ENCODE measurements around the gene EDAR.
A peak's percentile ranks its signal among the peaks of the same experiment; 100 is the strongest.

The EDAR gene

DNA sequence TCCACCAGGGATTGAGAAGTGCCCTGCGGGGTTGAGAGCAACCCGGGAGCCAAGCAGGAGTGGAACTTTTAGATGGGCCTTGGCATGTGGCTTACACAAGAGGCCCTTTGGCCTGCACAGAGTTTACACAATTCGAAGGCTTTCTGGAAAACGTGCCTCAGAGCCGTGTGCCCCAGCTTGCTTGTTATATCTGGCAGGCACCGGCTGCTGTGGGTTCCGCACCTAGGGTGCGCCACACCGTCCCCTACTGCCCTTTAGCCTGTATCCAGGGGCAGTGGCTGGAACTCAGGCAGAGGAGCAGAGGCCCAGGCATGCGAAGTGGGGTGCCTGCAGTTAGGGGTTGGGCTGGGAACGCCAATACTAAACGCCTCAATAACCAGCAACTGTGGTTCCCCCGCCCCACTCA lies 32.9 kb upstream of the EDAR start:
- Mint-ChIP-seq H3K4me1 (peaks cover 48% of the 10 kb centered on the region), H3K27me3 (ENCODE audit: low read depth, poor library complexity) (peaks cover 5% of the 10 kb centered on the region), H3K9me3 (no peaks in the 10 kb centered on the region), H3K27ac (peak overlapping the region; percentile 48), H3K4me3 (no peak overlapping the region), H3K36me3 (ENCODE audit: low read depth) (no peaks in the 10 kb centered on the region)
- no peak for DNase-seq
- TF ChIP-seq, protein P1, sequence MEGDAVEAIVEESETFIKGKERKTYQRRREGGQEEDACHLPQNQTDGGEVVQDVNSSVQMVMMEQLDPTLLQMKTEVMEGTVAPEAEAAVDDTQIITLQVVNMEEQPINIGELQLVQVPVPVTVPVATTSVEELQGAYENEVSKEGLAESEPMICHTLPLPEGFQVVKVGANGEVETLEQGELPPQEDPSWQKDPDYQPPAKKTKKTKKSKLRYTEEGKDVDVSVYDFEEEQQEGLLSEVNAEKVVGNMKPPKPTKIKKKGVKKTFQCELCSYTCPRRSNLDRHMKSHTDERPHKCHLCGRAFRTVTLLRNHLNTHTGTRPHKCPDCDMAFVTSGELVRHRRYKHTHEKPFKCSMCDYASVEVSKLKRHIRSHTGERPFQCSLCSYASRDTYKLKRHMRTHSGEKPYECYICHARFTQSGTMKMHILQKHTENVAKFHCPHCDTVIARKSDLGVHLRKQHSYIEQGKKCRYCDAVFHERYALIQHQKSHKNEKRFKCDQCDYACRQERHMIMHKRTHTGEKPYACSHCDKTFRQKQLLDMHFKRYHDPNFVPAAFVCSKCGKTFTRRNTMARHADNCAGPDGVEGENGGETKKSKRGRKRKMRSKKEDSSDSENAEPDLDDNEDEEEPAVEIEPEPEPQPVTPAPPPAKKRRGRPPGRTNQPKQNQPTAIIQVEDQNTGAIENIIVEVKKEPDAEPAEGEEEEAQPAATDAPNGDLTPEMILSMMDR (IDR thresholded peaks at IDR 0.05), result no peak

DNA sequence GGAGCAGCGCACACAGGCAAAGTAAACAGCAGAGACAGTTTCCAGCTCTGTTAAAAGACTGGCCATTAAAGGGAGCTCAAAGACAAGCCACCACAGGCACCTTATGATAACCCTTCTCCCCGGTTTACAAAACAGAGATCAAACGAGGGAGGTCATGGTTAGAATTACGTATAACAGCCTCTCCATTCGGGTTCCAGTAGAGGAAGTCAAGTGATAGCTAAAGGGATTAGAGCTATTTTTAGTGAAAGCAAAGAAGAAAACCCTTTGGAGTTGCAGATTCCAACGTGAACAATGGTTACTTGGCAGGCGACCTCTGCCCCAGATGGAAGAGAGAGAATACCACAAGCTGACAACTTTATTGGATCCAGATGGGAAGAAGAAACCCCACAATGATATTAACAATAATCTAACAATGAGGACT lies 31.2 kb upstream of the EDAR start:
- H3K4me1 Mint-ChIP-seq, result peaks cover 51% of the 10 kb centered on the region

DNA sequence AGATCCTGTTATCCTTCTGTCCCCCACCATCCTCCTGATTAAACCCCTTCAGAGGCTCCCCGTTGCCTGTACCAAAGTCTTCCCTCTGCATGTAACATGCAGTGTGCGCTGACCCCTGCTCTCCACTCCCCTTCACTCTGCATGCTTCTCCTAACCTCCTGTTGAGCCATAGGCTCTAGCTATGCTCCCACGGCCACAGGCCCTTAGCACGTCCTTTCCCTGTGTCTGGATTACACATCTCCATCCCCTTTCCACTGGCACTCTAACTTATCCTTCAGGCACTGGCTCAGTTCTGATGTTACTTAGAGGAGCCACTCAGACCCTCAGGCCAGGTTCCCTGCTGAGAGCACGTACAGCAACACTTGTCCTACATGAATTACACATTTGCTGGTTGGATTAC lies 29.4 kb upstream of the EDAR start:
- H3K4me1 Mint-ChIP-seq, result peaks cover 51% of the 10 kb centered on the region

More for the DNA sequence above, 31.2 kb upstream of the EDAR start:
- H3K9me3 Mint-ChIP-seq, result no peaks in the 10 kb centered on the region
- H3K27me3 Mint-ChIP-seq (ENCODE audit: low read depth, poor library complexity), result peaks cover 5% of the 10 kb centered on the region
- no peak for DNase-seq
- H3K36me3 Mint-ChIP-seq (ENCODE audit: low read depth), result no peaks in the 10 kb centered on the region
- H3K4me3 Mint-ChIP-seq, result peak overlapping the region; percentile 35
- H3K27ac Mint-ChIP-seq, result peak overlapping the region; percentile 92
- TF ChIP-seq, protein P1 (IDR thresholded peaks at IDR 0.05), result no peak

DNA sequence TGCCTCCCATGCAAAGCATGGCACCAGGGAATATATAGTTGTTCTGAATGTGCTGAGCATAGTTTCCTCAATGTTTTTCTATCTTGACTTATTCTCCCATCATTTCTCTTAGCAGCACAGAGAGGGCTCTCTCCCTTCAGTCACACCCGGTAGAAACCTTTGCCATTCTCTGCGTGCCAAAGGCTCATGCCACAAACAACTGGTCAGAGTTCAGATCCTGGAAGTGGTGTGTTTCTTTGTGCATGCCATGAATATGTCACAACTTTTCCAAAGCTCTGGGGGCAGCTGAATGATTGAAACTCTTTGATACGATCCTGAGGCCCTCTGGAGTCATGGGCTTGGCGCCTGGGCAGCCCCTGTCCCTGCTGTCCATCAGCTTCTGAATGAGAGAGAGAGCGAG lies 28.0 kb upstream of the EDAR start:
- Mint-ChIP-seq H3K27me3 (ENCODE audit: low read depth, poor library complexity) (peaks cover 2% of the 10 kb centered on the region), H3K4me3 (no peak overlapping the region), H3K27ac (no peak overlapping the region), H3K36me3 (ENCODE audit: low read depth) (no peaks in the 10 kb centered on the region), H3K9me3 (no peaks in the 10 kb centered on the region), H3K4me1 (peaks cover 58% of the 10 kb centered on the region)
- TF ChIP-seq, protein P1 (IDR thresholded peaks at IDR 0.05), result no peak
- no peak for DNase-seq

More for the DNA sequence above, 29.4 kb upstream of the EDAR start:
- TF ChIP-seq, protein P1 (IDR thresholded peaks at IDR 0.05), result no peak
- peak overlapping the region; percentile 70 for H3K27ac Mint-ChIP-seq
- H3K36me3 Mint-ChIP-seq (ENCODE audit: low read depth), result no peaks in the 10 kb centered on the region
- no peak overlapping the region for H3K4me3 Mint-ChIP-seq
- DNase-seq, result no peak
- no peaks in the 10 kb centered on the region for H3K9me3 Mint-ChIP-seq
- peaks cover 3% of the 10 kb centered on the region for H3K27me3 Mint-ChIP-seq (ENCODE audit: low read depth, poor library complexity)

DNA sequence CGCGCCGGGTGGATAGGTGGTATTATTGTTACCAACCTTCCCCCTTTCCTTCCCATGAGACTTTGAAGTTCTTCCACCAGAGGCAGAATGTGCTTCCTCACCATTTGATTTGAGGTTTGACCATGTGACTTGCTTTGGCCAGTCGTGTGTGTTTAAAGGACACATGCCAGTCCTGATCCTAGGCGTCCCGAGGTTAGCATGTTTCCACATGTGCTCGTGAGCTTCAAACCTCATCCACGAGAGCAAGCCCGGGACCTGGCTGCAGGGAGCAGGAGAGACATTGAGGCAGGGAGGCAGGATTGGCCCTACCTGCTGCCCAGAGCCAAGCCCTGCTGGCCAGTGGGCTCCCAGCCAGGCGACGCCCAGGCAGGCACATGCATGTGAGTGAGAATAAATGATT lies 27.4 kb upstream of the EDAR start:
- Mint-ChIP-seq H3K4me1 (peaks cover 55% of the 10 kb centered on the region), H3K36me3 (ENCODE audit: low read depth) (no peaks in the 10 kb centered on the region), H3K27me3 (ENCODE audit: low read depth, poor library complexity) (no peaks in the 10 kb centered on the region), H3K4me3 (no peak overlapping the region), H3K27ac (no peak overlapping the region), H3K9me3 (no peaks in the 10 kb centered on the region)
- DNase-seq, result no peak
- TF ChIP-seq, protein P1 (IDR thresholded peaks at IDR 0.05), result no peak

DNA sequence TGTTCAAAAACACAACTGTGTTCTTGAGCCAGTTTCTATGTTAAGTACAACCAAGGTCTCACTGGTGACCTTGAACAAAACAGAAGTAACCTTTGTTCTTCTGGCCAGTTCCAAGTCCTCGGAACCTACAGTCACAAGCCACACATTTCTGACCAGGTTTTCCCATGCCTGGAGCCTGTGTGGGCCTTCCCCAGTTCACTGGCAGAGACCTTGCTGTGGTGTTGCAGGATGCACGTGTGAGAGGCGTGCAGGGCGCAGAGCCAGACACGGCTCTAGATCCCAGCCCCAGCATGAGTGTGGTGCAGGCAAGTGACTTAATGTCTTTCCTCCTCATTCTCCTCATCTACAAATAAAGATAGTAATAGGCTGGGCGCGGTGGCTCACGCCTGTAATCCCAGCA lies 25.5 kb upstream of the EDAR start:
- no peak for DNase-seq
- no peaks in the 10 kb centered on the region for H3K36me3 Mint-ChIP-seq (ENCODE audit: low read depth)
- no peak overlapping the region for H3K4me3 Mint-ChIP-seq

More for the DNA sequence above, 25.5 kb upstream of the EDAR start:
- Mint-ChIP-seq H3K27me3 (ENCODE audit: low read depth, poor library complexity) (peaks cover 2% of the 10 kb centered on the region), H3K9me3 (no peaks in the 10 kb centered on the region), H3K4me1 (peaks cover 47% of the 10 kb centered on the region), H3K27ac (no peak overlapping the region)
- TF ChIP-seq, protein P1 (IDR thresholded peaks at IDR 0.05), result no peak
